ENCODE results near the gene FOXN3.
A peak's percentile ranks its signal among the peaks of the same experiment; 100 is the strongest.

FOXN3 gene

DNA sequence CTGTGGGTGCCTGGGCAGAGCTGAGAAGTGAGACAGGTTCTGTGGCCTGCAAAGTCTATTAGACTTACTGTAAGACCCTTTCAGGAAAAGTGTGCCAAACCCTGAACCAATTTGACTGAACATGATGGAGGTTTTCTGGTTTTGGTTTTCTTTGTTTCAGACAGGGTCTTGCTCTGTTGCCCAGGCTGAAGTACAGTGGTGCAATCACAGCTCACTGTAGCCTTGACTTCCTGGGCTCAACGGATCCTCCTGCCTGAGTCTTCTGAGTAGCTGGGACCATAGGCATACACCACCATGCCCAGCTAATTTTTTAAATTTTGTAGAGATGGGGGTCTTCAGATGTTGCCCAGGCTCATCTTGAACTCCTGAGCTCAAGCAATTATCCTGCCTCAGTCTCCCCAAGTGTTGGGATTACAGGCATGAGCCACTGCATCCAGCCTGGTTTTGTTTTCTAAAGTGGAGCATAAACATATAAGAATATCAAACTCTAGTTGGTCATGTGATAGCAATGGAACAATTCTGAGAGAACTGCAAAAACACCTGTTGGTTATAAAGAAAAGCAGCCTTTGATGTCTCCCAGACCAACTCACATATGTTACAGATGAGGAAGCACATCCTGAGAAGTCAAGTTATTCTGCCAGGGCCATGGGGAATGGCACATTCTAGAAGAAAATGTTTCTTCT lies 166.9 kb downstream of the FOXN3 start:
- DNase-seq (ENCODE audit: low spot score): no peak

DNA sequence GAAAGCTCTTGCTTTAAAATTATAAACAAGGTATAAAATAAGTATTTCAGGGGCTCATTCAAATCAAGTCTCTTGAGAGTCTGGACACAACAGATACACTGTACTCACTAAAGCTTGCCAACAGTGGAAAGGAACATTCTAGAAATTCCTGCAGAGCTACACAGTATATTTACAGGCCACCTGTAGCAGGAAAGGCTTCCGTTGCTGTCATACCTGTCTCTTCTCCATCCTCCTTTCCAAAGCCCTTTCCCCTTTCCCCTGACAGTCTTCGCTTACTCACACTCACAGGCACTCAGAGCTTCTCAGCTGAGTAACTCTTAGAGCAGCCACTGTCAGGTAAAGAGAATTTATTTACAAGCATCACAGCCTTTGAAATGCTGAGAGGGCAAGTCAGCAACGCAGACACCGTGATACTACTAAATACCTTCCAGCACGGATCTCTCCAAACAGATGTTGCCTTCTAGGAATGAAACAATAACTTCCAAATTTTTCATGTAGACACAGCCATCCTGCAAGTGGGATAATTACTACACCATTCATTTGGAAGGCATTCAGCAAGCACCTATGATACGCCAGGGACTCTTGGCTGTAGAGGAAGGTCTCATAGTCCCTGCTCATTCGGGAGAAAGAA lies 167.9 kb downstream of the FOXN3 start:
- no peak for DNase-seq (ENCODE audit: low spot score)

DNA sequence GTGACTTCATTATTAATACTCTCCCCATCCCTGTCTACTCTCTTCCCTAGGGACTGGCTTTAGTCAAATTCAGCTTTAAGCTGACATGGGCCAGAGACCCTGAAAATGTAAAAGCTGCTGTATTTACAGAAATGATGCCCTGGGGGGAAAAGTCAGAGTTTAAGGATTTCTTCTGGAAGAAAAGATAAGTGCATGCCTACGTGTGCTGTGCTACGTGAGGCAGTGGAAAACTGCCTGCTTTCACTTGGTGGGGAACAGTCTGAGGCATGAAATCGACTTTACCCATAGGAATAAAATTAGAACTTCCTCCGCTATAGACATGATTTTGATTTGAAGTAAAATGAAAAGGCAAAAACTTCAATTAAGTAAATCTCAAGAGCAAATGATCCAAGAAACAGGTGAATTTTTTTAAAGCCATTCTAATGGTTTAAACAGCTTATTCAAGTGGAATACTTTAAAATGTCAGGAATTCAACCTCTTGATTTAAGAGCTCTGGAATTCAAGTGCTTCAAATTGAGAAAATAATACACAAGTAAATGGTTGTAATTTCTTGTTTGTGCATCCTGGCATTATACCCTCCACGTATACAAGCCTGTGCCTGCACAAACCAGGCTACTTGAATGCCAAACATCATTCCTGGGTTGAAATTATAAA lies 168.5 kb downstream of the FOXN3 start:
- no peak for DNase-seq (ENCODE audit: low spot score)

DNA sequence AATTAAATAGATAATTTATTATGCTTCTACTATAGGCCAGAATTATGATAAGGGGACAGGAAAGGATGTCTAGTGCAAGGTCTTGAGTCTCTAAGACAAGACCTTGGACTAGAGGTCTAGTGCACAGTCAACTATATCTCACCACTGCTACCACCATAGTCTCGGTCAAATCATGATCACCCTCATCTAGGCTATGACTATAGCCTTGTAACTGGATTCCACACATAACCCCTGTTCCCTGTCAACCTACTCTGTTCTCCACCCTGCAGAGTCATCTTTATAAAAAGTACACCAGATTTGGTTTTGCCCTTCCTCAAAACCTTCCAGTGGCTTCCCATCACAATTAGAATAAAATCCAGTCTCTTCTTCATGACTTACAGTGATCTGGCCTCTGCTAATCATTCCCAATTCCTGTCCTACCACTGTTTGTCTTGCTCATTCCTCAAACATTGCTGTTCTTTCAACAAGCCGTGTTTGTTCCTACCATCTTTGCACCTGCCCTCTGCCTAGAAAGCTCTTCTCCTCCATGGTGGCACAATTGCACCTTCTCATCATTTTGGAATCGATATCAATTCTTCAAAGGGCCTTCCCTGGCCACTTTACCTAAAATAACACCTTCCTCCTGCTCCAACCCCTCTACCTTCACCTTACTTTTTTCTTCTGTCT lies 169.4 kb downstream of the FOXN3 start:
- no peak for DNase-seq (ENCODE audit: low spot score)

DNA sequence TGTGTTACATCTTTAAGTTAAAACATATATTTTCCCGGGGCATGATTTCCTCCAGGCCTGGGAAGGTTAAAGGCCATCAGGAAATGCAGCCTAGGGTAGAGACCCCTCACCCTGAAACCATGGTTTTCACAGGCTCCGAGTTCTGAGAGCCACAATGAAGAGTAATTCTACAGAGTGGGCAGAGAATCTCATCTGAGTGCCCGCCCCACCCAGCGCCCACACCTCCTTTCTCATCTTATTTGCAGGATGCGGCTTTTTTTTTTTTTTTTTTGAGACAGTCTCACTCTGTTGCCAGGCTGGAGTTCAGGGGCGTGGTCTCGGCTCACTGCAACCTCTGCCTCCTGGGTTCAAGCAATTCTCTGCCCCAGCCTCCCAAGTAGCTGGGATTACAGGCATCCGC lies 170.7 kb downstream of the FOXN3 start:
- no peak for DNase-seq (ENCODE audit: low spot score)

DNA sequence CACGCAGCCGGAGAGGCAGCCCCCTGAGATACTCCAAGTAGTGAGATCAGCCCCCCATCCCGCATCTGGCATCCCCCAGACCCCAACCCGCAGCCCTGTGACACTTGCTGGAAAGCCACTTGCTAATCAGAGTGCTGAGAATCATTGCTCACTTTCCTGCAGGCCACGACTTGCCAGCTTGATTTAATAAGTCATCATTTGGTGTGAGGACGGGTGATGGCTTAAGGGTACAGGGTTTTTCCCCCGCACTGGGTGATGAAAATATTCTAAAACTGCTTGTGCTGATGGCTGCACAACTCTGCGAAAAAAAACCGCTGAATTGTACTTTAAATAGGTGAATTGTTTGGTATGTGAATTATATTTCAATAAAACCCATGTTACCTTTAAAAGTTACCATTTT lies 171.2 kb downstream of the FOXN3 start:
- DNase-seq (ENCODE audit: low spot score): no peak

DNA sequence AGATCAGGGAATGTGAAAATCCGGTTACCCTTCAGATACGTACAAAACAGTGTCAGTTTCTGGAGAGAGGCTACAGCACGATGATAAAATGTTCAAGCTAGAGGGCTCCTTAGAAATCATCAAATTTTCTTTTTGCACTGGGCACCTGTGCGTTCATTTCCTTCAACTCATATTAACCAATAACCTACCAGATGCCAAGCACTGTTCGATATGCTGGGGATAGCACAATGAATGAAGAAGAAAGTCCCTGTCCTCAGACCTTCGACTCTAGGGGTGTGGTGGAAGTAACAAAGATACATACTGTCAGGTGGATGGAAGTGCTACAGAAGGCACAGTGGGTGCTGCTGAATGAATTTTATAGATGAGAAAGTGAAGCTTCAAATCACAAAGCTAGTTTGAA lies 172.3 kb downstream of the FOXN3 start:
- no peak for DNase-seq (ENCODE audit: low spot score)

DNA sequence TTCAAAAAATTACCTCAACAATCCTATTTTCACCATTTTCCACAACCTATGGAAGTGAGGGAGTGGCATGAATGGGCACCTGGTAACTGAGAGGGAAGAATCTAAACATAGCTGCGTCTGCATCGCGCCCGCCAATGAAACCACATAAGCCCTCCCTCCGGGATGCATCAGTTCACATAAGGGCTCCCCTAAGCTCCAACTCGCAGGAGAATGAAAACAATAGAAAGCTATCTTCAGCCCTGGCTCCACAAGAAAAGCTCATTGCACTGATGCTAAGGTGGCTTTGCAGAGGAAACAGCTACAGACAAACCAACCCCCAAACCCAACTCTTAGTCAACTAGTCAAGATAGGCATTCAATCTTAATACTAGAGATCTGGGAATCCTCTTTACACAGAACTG lies 173.3 kb downstream of the FOXN3 start:
- no peak for DNase-seq (ENCODE audit: low spot score)

DNA sequence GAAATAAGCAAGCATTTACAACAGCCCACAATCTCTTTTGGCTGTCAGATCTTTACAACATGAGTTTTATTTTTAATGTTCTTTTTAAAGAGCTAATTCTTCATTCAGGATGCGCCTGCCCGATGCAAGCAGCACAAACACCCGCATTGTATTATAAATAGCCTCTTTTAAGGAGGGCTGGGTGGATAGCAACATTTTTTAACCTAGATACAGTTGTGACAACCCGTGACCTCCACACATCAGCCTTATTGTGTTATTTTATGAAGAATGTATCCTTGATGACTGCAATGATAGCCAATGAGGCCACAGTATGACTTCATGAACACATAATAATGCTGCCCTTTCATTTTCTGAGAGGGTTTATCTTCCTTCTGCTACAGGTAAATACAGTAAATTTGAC lies 173.7 kb downstream of the FOXN3 start:
- DNase-seq (ENCODE audit: low spot score): no peak

DNA sequence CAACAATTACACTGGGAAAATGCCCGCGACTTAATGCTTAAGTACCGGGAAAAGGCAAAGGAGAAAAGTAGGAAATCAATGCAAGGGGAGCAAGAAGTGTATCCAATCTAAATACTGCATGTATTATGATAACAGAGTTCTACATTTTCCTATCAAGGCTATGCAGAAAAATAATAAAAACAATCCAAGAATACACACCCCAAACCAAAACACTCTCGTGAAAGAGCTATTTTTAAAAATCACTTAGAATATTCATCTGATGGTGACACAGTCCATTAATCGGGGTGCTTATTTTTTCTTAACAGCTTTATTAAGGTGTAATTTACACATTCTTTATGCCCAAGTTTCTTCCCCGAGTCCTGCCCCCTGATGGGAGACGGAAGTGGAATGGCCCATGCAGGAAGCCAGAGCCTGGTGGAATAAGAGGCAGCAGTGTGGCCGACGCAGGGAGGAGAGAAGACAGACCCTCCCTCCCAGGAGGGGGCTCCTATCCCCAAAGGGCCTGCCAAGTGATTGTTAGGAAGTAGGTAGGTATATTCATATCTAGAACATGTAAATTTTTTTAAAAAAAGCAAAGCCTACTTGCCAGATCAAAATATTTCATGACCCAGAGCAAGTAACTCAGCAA lies 174.3 kb downstream of the FOXN3 start:
- DNase-seq (ENCODE audit: low spot score): no peak

DNA sequence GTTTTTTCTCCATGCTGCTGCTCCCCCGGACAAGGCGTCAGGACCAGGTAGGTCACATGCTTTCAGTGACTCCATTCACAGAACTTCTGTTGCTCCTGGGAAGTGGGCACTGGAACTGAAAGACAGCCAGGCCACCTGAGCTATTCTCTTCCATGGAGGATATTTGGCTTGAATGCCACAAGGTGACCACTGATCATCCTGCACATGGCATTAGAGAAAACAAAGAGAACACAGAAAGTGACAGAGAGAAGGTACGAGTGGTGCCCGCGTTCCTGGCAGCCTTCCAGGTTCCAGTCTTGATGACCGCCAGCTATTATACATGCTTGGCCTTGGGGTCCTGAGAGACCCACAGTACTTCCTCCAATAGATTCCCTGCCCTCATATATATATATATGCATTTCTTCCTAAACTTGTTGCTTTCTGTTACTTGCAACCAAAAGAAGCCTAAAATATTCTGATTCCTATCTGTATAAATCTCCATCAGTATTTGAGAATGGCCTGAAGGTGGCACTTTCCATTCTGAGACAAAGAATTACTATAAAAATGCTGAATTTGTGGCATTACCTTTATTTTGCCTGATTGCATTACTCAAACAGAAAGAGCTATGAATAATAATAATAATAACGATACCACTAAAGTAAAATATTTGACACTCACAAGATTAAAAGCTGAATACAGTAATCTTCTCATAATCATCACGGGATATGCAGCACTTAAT lies 174.9 kb downstream of the FOXN3 start:
- DNase-seq (ENCODE audit: low spot score): no peak

DNA sequence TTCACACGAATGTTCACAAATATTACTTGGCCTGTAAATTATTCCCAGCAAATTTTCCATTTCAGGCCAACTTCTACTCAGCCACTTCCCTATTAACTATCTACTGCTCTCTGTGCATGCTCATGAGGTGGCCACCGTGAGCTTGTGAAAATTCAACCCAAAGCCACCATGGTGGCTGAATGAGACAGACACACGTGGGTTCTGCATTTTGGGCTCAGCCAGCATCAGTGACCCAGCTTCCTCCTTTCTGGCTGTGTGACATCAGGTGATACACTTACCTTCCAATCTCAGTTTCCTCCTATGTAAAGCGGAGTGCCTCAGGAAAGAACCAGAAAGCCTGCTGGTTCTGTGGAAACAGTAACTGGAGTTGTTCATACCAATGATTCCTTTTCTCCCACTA lies 175.8 kb downstream of the FOXN3 start:
- DNase-seq (ENCODE audit: low spot score): no peak

DNA sequence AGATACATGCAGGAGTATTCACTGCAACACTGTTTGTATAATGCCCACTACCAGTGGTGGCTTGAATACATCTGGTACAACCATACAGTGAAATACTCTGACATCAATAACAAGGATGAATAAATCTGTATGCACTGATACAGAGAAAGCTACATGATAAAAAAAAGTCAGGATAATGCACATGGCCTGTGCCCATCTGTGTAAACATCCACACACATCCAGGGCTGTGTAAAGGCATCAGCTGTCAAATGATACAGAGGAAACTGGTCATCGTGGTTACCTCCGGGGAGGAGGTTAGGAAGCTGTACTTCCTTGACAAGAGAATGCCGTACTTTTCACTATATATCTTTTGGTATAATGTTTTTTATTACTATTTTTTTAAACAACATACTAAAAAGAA lies 176.6 kb downstream of the FOXN3 start:
- DNase-seq (ENCODE audit: low spot score): no peak

DNA sequence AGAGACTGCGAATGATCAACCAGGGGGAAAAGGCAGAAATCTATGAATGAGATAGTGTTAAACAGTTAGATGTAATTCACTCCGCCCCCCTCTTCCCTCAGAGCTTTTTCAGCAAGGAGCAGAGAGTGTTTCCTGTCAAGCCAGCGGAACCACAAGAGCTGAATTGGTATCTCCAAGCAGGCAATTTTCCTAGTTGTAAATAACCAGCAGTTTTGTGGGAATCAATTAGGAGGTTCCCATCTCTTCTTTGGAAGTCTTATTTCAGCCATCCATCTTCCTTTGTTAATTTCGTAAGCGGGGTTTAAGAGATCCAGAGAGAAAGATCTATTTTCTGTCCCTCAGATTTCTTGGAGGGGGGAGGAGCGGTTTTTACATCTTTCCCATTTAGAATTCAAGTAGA lies 178.0 kb downstream of the FOXN3 start:
- DNase-seq (ENCODE audit: low spot score): no peak

DNA sequence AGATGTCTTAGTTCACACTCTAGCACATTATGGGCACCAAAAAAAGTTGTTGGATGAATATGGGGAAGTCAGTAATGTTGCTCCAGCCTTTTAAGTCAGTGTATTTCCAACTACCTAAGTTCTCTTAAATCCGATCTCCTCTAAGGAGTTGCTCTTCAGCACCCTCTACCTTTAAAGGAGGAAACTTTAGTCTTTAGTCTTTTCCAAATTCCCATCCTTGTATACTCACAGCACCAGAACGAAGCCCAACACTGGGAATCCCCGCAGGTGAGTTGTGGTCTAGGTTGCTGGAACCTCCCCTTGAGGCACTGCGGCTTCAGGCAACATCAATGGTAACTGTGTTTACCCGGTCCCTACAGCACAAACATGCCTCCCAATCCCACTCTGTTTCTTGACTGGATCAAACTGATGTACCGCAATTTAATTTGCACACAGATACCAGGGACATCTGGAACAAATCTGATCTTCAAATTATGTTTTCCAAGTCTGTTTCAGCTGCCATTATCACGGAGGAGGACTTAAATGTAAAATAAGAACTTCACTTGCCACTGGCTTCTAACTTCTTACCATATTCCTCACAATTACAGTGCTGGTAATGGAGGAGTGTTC lies 179.0 kb downstream of the FOXN3 start:
- peak; percentile 2 for DNase-seq (ENCODE audit: low spot score)

DNA sequence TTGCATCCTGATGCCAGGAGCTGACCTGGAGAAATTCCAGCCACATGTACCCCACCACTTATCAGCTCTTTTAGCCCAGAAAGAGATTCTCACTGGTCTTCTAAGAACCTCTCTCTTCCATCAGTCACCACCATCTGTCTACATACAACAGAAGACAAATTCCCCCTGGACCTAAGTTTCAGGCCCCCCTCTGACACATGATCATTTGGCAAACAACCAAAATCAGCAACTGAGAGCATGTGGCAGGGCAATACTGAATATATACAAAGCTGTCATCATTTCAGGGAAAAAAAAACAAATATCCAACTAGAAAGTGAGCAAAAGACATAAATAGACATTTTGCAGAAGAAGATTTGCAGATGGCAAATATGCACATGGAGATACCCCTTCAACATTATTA lies 180.2 kb downstream of the FOXN3 start:
- no peak for DNase-seq (ENCODE audit: low spot score)

DNA sequence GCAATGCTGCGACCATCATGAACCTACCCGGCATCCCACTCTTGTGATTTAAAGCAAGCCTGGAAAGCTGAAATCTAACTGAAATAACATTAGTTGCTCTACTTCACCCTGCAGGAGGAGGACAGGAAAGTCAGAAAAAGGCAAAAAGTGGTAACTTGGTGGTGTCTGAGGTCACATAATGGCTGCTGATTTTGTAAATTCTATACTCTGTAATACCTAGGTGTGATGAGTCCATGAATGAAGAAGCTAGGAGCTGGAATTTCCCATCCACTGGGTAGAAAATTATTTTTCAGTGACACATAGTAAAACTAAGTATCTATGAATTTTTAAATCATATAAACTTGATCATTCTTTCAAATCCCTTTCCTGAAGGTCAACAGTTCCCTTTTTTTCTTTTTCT lies 183.8 kb downstream of the FOXN3 start:
- DNase-seq (ENCODE audit: low spot score): no peak

DNA sequence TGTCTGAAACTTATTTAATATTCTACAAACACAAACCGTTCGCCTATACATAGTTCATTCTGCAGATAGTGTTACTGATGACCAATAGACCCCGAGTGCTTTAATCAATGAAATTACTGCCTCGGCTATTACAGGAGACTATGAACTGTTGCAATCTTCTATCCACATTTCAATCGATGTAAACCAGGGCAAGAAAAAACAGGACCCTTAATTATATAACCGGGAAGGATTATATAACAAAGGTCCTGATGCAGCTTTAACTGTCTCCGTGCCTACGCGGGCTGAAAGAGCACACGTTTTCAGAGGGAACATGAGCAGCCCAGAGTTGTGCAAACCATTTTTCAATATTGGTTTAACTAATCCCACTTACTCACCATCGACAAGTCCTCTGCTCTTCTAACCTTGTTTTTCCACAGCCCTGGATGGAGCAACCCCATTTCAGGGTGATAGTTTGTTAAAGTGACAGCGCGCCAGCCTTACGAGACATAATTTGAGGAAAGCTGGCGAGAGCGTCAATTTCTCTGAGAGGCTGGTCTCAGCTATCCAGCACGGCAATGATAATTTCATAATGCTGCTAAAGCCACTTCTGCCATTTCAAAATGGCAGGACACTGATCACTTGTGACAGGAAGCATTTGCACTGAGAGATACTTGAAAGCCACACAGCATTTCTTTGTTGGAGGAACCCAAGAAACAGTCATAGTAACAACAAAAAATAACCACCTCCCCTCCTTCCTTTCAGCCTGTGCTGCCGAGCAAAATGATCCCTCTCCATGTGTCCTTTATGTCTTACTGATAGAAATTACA lies 184.6 kb downstream of the FOXN3 start:
- DNase-seq (ENCODE audit: low spot score): no peak

DNA sequence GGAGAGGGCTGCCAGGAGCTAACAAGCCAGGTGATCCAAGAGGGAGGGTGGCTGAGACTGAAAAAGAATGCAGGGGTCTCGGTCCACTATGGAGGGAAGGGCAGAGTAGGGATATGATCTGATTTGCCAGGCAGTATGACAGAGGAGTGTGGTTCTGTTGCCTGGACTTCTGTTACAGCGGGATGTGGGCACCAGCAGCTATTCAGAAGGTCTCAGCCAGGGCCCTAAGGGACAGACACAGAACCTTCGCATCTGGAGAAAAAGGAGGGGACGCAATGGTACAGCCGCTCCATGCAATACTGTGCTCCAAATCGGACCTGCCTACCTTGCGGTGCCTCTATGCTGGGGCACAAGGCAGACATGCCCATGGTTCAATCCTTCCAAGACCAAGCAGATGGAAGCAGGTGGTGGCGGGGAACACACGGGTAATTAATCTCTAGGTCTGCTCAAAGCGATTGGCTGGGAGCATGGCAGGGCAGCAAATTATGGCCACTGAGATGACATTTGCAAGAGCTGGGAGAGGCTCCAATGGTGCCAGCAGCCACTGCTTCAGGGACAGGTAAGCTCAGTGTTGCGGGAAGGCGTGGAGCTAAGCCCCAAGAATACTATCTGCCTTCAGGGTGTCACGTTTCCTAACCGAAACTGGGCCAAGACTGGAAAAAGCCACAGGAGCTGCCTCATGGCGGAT lies 185.5 kb downstream of the FOXN3 start:
- DNase-seq (ENCODE audit: low spot score): no peak
